ENCODE data around the gene SLIT1.
A peak's percentile ranks its signal among the peaks of the same experiment; 100 is the strongest.

SLIT1 gene

DNA sequence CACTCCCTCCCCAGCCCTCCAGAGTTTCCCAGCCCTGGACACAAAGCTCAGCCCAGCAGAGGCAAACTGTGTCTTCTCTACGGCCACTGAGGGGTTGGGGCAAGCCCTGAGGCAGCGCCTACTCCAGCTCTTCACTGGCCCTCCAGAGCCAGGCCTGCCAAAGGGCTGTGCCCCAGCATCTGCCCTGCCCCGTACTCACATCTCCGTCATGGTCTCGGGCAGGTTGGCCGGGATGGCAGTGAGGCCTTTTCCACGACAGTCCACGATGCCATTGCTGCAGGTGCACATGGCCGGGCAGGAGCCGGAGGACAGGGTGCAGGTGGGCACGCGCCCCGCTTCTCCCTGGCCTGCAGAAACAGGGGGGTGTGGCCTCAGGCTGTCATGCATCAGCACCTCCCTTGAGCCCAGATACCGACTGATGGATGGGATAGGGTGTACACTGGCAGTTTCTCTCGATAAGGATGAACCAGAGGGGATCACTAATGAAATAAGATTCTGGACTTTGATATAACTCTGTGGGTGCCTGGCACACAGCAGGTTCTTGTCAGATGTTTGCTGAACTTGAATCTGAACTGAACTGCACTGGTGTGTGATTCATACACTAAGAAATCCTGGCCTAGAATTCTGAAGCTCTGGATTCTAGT lies 125.2 kb downstream of the SLIT1 start:
- no peak for DNase-seq

DNA sequence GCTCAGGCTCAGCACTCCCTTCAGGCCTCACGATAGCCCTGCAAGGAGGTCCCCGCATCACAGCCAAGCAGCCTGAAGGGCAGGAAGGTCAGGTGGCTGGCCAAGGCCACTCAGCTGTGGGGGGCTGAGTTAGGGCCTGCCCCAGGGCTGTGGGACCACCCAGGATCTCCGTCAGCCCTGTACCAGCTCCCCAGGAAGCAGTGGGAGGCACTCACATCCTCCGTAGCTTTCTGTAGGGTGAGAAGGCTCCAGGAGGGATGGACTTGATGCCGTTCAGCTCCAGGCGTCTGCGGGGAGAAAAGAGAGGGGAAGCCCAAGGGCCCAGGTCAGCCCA lies 125.9 kb downstream of the SLIT1 start:
- DNase-seq = no peak

DNA sequence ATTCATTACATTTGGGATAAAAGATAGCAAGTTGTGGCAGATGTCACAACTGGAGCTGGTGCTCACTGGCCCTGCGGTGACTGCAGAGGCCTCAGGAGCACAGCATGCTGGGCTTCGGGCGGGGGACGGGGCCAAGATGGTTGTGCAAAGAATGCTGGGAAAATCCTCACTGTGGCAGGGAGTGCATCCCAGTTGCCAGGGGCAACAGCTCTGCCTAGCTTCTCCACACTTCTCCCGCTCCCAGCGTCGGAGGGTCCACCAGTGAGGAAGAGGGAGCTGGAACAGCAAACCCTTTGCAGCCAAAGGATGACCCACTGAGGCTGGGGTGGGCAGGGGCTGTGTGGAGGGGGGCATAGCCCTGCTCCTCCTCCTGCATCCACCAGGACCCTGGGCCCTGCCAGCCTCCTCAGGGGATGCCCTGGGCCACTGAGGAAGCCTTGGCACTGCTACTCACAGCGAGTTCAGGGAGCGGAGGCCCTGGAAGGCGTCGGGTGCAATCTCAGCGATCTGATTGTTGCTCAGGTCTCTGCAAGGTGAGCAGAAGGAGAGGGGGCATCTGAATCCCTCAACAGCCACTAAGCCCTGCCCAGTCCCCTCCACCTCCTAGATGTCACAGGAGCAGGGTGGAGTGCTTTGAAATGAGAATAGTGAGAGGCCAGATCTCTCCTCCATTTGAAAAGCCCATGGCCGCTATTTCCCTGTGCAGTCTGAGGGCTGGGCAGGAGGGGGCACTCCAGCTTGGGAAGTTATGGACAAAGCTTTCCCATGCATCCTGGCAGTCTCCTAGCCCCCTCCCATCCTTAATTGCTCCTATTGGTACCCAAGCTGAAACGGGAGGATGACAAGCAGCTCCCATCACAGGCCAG lies 126.5 kb downstream of the SLIT1 start:
- no peak for DNase-seq

DNA sequence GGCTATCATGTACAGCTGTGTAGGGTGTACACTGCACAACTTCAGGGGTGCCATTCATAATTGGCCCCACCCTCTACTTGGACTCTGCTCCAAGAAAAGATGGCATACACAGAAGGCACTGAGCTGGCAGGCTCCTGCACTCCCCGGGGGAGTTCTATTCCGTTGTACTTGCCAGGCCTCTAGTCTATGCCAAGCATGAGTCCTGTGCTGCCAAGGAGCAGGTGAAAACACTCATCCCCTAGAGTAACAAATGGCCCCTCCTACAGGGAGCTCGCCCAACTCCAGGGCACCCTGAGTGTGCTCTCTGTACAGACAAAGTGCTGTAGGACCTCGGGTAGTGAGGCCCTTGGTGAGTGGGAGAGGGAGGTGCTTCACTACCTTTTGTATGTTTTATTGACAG lies 127.2 kb downstream of the SLIT1 start:
- no peak for DNase-seq

DNA sequence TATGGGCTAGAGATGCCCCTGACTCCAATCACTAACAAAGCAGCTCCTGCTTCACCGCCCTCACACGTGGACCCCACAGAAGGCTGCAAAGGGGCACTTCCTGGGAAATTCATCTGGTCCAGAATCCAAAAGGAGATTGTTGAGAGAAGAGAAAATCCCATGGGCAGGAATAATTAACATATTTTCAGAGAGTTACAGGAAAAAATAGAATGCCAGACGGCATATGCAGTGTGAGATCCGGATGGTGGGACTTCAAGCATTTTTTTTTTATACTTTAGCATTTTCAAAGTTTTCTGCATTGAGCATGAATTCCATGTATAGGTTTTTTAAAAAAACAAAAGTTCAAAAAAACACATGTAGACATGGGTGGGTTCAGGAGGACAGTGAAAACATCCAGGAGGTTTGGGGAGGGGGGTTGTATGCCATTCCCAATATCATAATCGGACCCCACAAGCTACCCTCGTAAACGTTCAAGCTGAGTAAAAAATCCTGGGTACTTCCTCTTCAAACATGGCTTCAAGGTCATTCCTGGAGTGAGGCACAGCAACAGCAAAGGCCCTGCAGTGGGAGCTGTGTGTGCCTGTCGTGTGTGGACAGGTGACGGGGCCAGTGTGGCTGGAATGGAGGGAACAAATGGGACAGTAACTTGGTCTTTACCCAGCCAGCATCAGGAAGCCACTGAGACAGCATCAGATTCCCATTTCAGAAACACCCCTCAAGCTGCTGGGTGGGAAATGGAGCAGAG lies 128.1 kb downstream of the SLIT1 start:
- no peak for DNase-seq

DNA sequence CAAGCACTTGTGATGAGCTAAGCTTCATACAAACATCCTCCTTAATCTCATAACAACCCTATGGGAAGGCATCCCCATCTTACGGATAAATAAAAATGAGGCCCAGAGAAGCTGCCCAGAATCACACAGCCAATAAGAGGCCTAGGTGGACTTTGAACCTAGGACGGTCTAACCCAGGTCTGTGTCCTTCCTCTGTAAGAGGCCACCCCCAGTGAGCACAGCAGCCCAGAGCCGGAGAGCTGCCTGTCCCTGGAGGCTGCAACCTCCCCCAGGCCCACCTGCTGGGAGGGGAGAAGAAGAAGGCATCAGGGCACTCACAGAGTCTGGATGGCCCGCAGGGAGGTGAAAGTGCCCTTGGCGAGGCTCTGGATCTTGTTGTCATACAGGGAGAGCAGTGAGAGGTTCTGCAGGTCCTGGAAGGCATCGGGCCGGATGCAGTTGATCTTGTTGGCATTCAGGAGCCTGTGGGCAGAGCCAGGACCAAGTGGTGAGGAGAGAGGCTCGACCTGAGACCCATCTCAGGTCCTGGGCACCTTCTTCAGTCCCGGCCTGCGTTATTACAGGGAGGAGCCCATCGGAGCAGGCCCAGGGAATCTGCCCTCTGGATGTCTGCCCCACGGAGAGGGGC lies 129.6 kb downstream of the SLIT1 start:
- DNase-seq = no peak

DNA sequence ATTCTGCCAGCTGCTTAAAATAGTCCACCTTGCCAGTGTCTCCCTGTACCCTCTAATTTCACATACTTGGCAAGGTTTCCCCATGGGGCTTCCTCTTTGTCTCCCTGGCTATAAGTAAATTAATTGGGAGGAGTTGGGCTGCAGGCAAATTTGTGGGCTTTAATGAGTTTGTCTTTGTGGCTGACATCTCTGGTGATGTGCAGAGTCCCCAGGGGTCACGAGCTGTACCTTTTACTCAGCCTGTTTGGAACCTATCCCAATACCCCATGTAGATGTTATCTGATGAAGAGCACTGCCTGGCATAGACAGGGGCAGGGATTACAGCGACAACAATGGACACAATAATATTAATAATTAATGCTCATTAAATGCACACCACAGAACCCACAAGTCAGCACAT lies 132.5 kb downstream of the SLIT1 start:
- peak; percentile 92 for DNase-seq

DNA sequence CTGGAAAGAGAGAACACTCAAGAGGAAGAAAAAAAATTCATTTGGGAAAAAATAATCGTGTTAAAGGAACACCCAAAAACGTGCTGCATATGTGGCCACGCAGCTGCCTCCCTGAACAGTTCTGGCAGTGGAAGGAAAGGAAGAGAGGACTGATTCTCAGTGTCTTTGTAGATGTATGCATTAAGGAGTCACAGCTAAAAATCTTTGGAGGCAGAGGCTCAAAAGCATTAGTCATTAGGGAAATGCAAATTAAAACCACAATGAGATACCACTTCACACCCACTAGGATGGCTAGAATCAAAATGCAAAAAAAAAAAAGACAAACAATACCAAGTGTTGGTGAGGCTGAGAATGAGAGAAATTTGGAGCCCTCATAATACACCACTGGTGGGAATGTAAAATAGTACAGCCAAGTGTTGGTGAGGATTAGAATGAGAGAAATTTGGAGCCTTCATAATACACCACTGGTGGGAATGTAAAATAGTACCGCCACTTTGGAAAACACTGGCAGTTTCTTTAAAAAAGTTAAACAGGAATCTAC lies 134.7 kb downstream of the SLIT1 start:
- no peak for DNase-seq

DNA sequence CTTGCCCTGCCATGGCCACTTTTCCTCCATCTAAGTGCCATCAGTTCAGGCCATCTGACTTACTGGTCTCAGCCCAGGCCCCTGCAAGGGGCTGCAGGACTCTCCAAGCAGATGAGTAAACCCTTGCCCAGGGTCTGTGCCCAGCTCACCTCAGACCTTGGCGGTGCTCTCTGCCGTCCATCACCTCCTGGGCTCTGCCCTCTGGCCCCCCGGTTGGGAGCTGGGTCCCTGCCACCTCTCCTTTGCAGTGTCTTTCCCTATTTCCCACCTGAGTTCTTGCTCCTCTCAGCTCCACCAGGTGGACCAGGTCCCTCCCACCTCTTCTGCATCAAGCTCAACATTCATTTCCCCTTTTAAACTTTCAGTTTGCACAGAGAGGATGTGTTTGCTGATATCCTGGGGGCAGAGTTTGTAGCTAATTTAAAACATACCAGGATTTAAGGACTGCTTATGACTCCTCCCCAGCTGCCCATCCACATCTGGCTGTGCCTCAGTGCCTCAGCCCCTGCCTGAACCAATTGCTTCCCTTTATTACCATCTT lies 135.5 kb downstream of the SLIT1 start:
- DNase-seq = no peak

DNA sequence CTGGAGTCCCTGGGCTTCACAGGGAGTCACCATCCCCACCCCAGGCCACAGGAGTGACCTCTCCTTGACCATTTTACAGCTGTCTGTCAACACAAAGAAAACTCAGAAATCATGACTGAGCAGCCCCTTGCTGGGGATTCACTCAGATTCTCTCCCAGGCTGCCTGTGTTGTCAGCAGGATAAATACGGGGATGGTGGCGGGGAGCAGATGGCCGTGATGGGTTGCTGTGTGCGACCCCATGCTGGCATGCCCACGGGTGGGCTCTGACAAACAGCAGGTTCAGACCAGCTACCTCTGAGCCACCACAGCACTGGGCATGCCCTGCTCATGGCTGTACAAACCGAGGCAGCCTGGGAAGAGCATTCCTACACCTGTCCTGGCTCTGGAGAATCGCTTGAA lies 136.1 kb downstream of the SLIT1 start:
- DNase-seq = no peak

DNA sequence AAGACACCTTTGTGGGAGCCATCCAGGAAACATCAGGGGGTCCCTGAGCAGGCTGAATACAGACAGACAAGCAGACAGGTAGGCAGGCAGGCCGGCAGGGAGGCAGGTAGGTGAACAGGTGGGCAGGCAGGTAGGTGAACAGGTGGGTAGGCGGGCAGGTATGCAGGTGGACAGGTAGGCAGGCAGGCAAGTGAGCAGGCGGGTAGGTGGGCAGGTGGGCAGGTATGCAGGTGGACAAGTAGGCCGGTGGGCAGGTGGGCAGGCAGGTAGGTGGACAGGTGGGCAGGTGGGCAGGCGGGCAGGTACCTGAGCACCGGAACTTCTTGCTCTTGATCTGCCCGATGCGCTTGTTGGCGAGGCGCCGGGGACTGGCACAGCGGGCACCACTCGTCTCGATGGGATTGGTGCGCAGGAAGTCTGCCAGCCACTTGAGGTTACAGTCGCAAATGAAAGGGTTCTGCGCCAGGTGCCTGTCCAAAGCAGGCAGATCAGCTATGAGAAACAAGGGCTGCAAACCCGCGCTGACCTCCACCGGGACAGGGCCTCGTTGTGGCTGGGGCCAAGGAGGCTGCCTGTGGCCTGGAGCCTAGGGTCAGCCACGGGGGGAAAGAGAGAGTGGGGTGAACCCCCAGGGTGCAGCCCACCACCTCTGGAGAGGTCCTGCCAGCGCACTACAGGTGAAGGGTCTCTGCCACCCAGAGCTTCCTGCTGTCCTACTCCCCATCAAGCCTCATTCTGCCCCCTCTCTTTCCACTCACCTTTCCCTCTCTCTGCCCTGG lies 136.9 kb downstream of the SLIT1 start:
- DNase-seq = no peak

DNA sequence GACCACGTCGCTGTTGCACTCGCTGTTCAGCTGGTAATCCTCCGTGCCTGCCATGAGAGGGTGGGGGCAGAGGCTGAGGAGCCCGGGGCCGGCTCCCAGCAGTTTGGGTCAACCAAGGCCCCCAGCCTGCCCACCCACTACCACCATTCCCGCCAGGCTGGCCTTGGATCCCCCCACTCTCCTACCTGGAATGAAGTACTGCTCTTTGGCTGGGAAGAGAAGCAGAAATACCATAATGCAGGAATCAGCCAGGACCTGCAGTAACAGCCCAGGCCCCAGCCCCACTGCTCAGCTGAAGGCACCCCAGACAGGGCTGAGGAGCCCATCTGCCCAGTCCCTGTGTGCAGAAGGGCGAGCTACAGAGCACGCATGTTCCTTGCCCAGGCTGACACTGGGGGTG lies 138.0 kb downstream of the SLIT1 start:
- no peak for DNase-seq

DNA sequence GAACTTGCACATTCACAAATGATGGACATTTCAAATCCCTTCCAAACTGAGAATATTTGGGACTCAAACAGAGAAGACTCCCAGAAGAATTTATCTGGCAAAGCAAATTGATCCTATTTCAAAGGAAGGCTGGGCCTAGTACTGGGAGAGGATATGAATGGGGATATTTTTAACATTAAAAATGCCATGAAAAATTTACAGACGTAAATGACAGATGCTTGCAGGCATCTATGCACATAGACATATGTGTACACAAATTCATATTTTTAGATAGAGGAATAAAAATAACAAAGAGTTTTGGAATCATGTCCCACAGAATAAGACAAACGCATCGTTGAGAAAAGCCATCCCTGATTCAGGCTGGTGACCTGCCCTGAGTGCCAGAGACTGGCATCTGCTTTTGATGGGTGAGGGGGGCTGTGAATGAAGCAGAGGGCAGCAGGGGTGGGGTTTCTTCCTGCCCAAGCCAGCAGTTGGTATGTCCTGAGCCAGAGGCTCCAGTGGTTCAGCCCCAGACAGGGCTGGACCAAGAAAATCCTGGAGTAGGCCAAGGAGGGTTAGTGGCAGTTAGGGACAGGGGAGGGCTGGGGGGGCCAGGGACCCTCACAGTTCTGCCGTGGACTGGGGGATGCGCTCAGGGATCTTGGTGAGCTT lies 138.5 kb downstream of the SLIT1 start:
- no peak for DNase-seq

DNA sequence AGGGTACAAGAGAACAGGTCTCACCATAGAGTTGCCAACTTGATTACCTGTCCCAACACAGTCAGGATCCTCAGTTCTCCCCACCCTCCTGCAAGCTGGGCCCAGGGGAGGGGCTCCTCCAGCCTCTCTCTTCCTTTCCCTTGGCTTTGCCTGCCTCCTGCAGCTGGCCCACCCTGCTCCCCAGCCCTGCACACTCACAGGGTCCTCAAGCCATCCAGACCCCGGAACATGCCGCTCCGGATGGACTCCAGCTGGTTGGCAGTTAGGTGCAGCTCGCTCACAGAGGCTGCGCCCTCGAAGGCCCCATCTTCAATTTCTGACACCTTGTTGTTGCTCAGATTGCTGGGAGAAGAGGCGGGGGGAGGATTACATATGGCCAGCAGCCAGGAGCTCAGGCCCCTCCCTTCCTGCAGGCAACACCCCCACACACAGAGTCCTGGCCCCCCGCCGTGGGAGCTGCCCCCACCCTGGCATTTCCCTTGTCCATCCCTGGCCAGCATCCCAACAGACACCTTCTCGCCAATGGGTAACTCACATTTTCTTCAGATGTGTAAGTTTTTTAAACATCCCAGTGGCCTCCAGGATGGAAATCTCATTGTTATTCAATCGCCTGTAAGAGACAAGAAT lies 139.2 kb downstream of the SLIT1 start:
- no peak for DNase-seq

DNA sequence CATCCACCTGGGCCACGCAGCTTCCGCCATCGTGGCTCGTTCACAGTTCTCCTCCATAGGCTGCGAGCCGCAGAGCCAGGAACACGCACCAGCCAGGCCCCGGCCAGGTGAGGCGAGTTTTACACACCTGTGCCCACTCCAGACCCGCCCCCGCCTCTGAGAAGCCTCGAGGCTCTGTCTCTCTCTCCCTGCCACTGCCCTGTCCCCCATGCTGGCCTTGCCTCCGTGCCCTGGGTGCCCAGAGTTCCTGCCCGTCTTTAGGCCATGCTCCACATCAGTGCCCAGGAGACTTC lies 142.2 kb downstream of the SLIT1 start:
- DNase-seq = no peak

DNA sequence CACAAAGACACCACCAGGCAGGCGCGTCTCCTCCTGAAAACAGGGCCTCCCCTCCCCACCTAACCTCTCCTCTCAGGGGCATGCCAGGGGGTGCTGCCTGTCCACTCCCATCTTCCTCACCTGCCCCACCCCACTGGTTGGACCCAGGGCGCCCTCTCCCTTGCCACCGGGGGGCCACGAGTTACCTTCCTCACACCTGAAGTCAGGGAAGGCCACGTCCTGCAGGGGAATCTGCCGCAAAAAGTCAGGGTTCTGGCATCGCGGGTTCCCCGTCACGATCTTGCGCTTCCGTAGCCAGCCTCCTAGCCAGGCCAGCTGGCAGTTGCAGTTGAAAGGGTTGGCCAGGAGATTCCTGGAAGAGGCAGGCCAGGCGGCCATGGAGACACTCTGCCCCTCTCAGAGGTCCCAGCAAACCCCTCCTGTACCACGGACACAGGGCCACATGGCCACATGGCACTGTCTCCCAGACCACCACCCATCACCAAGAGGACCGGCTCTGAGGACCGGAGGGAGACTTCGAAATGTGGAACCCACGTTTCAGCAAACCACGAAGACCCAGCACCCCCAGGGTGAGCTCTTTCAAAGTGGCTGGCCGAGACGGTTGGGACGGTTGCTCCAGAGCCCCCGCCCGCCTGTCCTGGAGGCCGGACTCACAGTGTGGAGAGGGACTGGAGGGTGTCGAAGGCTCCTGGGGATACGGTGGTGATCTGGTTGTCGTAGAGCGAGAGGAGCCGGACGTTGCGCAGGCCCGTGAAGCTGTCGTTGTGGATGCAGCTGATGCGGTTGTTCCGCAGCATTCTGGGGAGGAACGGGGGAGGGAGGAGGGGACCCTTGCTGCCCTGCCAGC lies 142.8 kb downstream of the SLIT1 start:
- no peak for DNase-seq

DNA sequence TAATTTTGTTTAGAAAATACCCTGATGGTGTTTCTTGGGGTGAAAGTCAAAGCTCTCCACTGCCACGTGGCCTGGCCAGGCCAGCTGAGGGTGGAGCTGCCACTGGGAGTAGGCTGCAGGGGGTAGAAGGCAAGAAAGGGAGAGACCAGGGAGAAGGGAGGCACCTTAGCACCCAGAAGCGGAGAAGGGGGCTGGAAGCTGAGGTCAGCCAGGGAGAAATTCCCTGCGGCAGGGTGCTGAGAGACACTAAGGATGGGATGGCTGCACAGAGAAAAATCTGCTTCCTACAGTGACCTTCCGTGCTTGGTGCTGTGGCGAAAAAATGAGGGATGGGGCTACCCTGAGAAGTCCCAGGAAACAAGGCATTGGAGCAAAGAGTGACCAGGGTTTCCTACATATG lies 143.7 kb downstream of the SLIT1 start:
- no peak for DNase-seq

DNA sequence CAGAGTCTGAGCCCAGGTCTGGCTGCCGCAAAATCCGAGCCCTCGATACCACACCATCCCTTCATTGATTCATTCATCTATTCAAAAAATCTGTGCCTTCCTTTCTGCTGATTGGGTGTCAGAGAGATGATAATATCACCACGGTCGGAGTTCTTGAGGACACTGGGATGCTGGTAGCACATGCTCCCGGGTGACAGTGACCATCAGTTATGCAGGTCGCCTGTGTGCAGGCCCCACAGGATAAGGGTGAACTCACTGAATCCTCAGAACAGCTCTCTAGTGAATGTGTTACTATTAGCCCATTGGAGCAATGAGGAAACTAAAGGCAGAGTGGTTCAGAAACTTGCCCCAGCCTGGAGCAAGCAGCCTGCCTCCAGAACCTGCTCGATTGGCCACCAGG lies 145.1 kb downstream of the SLIT1 start:
- no peak for DNase-seq

DNA sequence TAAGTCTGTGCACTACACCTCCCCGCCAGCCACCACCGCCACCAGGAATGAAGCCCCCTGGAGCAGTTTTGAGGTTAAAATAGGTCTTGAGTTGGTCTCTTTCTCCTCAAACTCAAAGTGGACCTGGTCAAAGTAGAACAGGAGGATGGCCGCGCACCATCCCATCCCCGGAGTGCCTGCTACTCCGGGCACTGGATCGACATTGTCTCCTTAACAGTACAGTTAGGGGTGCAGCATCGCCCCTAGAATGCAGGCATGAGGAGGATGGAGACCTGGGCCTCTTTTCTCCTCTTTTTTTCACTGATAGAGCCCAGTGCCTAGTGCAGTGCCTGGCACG lies 145.5 kb downstream of the SLIT1 start:
- no peak for DNase-seq

DNA sequence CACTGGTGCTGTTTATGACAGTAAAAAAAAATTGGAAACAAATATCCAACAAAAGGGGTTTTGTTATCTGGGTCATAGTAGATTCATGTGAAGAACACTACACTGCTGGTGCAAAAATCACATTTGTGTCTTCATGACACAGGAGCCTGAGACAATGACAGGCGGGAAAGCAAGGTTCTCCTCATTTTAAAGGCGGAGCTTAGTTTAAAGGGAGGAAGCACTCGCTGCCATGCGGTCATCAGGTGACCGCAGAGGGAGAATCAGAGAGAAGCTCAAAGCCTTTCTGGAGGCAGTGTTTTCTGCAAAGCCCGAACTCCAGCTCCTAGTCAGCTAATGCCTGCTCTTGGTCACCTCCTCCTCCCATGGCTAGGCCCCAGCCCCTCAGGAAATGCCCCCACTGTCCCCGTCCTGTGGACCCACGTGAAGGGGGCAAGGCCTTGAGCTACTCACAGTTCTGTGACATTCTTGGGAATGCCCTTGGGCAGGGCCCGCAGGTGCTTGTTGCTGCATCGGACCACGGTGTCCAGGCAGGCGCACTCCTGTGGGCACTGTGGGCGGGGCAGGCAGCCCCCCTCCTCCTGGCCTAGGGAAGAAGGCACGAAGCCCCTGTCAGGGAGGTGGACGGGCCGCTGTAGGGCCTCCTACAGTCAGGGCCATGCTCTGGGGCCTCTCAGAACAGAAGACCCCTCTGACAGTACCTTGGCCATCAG lies 146.1 kb downstream of the SLIT1 start:
- DNase-seq = no peak

Measured in NCI-H526 treated with DMSO at 0.1 percent for 48 hours (cell line).